Measurements from ENCODE around the gene KDM1A. TPM values are rescaled to one million over a fixed set of nuclear protein-coding genes. Genes with fewer than 3 reads are reported as not detected.

Gene KDM1A
- total RNA-seq, 1 experiment from 2014 or later: 162 TPM

DNA sequence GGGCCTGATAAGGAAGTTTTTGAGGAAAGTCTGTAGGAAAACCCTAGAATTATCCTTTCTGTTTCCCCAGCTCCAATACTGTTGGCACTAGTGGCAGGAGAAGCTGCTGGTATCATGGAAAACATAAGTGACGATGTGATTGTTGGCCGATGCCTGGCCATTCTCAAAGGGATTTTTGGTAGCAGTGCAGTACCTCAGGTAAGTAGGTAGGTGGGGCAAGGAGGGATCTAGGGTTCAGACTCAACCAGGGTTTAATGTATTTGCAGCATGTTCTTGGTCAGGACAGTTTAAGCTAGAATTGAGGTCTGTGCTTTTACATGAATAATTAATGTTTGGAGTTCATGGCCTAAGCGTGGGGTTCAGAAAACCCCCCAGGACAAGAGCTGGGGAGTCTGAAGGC lies 62.1 kb downstream of the KDM1A start:
- CTCF ChIA-PET: interaction anchor here (1.6 kb wide), 1 partner anchor 103 kb away, joined by 4 read pairs; no protein-coding TSS in a partner anchor
- Histone ChIP-seq H4K20me1 (ENCODE audit: insufficient read depth) (no peaks in the 10 kb centered on the region), H3K9me3 (ENCODE audit: control insufficient read depth in 1 of 2, insufficient read depth in 1 of 2, low read depth in 1 of 2, low read length in 2 of 2) (no peaks in the 10 kb centered on the region), H3K4me2 (ENCODE audit: low read length) (no peak overlapping the region), H2AFZ (ENCODE audit: low read depth, low read length, poor library complexity, severe bottlenecking) (no peak overlapping the region), H3K27me3 (ENCODE audit: insufficient read depth, low read length) (no peaks in the 10 kb centered on the region), H3K79me2 (ENCODE audit: insufficient read depth, low read length) (no peaks in the 10 kb centered on the region), H3K9ac (ENCODE audit: low read length) (no peak overlapping the region), H3K4me1 (ENCODE audit: control insufficient read depth in 1 of 2, insufficient read depth in 2 of 2, low read length in 2 of 2) (no peaks in the 10 kb centered on the region), H3K9me2 (ENCODE audit: insufficient read depth) (no peaks in the 10 kb centered on the region), H3K36me3 (ENCODE audit: control insufficient read depth in 1 of 2, insufficient read depth in 2 of 2, low read length in 2 of 2) (peaks cover 67 to 73% of the 10 kb centered on the region in 2 experiments; a peak in 3 of 4 replicates), H3K27ac (ENCODE audit: low read depth, low read length) (no peak overlapping the region), H3K4me3 (replicated peaks in 1 of 2; ENCODE audit: low read depth in 1 of 2, low read length in 2 of 2) (no peak overlapping the region)
- TF ChIP-seq RAD21 (IDR thresholded peaks at IDR 0.05; ENCODE audit: low read depth) (peak; percentile 24; the same call in 1 of the 2 replicates), FOSL1 (IDR thresholded peaks at IDR 0.05; ENCODE audit: low read depth) (no peak), TCF7L2 (IDR thresholded peaks at IDR 0.05; ENCODE audit: borderline replicate concordance, extremely low read depth, insufficient read depth, insufficient read length) (no peak), ELF1 (IDR thresholded peaks at IDR 0.05; ENCODE audit: borderline replicate concordance, low read depth) (no peak), SP1 (IDR thresholded peaks at IDR 0.05; ENCODE audit: low read depth) (no peak), YY1 (IDR thresholded peaks at IDR 0.05; ENCODE audit: extremely low read depth, insufficient replicate concordance, low read depth, low read length) (no peak), ZFX (IDR thresholded peaks at IDR 0.05) (no peak), EZH2phosphoT487 (IDR thresholded peaks at IDR 0.05; ENCODE audit: borderline replicate concordance) (no peak)
- TF ChIP-seq, protein P1, sequence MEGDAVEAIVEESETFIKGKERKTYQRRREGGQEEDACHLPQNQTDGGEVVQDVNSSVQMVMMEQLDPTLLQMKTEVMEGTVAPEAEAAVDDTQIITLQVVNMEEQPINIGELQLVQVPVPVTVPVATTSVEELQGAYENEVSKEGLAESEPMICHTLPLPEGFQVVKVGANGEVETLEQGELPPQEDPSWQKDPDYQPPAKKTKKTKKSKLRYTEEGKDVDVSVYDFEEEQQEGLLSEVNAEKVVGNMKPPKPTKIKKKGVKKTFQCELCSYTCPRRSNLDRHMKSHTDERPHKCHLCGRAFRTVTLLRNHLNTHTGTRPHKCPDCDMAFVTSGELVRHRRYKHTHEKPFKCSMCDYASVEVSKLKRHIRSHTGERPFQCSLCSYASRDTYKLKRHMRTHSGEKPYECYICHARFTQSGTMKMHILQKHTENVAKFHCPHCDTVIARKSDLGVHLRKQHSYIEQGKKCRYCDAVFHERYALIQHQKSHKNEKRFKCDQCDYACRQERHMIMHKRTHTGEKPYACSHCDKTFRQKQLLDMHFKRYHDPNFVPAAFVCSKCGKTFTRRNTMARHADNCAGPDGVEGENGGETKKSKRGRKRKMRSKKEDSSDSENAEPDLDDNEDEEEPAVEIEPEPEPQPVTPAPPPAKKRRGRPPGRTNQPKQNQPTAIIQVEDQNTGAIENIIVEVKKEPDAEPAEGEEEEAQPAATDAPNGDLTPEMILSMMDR (IDR thresholded peaks at IDR 0.05 in 2 of 3, conservative IDR thresholded peaks at IDR 0.05 in 1 of 3; ENCODE audit: borderline replicate concordance in 1 of 3, insufficient read depth in 1 of 3, low read depth in 2 of 3, low read length in 2 of 3): peak in 2 of 3 experiments; percentile 53; a peak in 4 of 6 replicates
- TF ChIP-seq, protein P2, sequence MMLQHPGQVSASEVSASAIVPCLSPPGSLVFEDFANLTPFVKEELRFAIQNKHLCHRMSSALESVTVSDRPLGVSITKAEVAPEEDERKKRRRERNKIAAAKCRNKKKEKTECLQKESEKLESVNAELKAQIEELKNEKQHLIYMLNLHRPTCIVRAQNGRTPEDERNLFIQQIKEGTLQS (IDR thresholded peaks at IDR 0.05): no peak
- ATAC-seq (peak; percentile 73), DNase-seq (ENCODE audit: low read depth, low spot score) (no peak)
- no TSS peak for BruUV-seq (replicated peaks)
- intact Hi-C loops (cut with micrococcal nuclease): no loop called here
- RAD21 ChIA-PET (ENCODE audit: low non-redundant PET in 1 of 2, low total read pairs in 2 of 2, uncharacterized antibody in 2 of 2, unreplicated experiment in 2 of 2): no interaction called here
- POLR2A ChIA-PET: no interaction called here
